Tibial artery (tissue), 4 donors: ENCODE measurements around the gene PDLIM3.
A peak's percentile ranks its signal among the peaks of the same experiment; 100 is the strongest.

Experiments
- DNase-seq, 2 donors: peaks; one replicate each; pipeline ENCODE4 v3.0.0-alpha.2; 2019
- H3K27ac ChIP-seq, 2 donors: fragments of 200-600 bp; sonication (generic) in 1 of 2; 1 replicate in 1 of 2; 2 replicates in 1 of 2; pipeline ENCODE4 v1.5.1; 2018 to 2019; ENCODE audit warnings: mild to moderate bottlenecking in 1 of 2
- H3K27me3 ChIP-seq, 2 donors: fragments of 200-600 bp; sonication (generic) in 1 of 2; one replicate each; pipeline versions ENCODE4 v1.5.1 to v1.6.0; 2016 to 2019
- H3K36me3 ChIP-seq, 3 donors: fragments of 200-600 bp; sonication (generic) in 2 of 3; one replicate each; pipeline ENCODE4 v1.5.1; 2016 to 2019; ENCODE audit warnings: mild to moderate bottlenecking in 2 of 3
- H3K4me1 ChIP-seq, 4 donors: fragments of 200-600 bp; sonication (generic) in 2 of 4; 1 replicate in 3 of 4; 2 replicates in 1 of 4; pipeline ENCODE4 v1.5.1; 2016 to 2019
- H3K4me3 ChIP-seq, 2 donors: fragments of 200-600 bp; sonication (generic) in 1 of 2; 1 replicate in 1 of 2; 2 replicates in 1 of 2; pipeline ENCODE4 v1.5.1; 2018 to 2019; ENCODE audit warnings: mild to moderate bottlenecking in 2 of 2
- H3K9me3 ChIP-seq, 3 donors: fragments of 200-600 bp; sonication (generic) in 1 of 3; one replicate each; pipeline ENCODE4 v1.5.1; 2016 to 2019
- CTCF ChIP-seq, 2 experiments: fragments of 200-600 bp in 1 of 2; fragments of 450-650 bp in 1 of 2; IDR thresholded peaks; one replicate each; pipeline ENCODE4 v1.5.1; 2017 to 2019; ENCODE audit warnings: antibody characterized with exemption in 2 of 2, mild to moderate bottlenecking in 1 of 2, moderate library complexity in 1 of 2
- intact Hi-C: fragments of 100-400 bp; cut with DNase I; formaldehyde crosslinking; loops from one replicate; pipeline ENCODE4 v1.15.0; 2023; ENCODE audit warnings: low total_unique reads

Gene PDLIM3

GRCh38 chr4:185550933-185551332, 15.6 kb upstream of the PDLIM3 start:
- H3K4me1 ChIP-seq: peaks cover 0 to 30% (median 11%) of the 10 kb centered on the region in 4 donors
- no peak overlapping the region for H3K4me3 ChIP-seq
- no peak for TF ChIP-seq CTCF (IDR thresholded peaks at IDR 0.05)
- no peaks in the 10 kb centered on the region for H3K27me3 ChIP-seq
- intact Hi-C loops: no loop called here
- H3K9me3 ChIP-seq: no peaks in the 10 kb centered on the region
- no peak overlapping the region for H3K27ac ChIP-seq
- no peaks in the 10 kb centered on the region for H3K36me3 ChIP-seq
- no peak for DNase-seq

- no peaks in the 10 kb centered on the region for H3K27me3 ChIP-seq
- no peak for TF ChIP-seq CTCF (IDR thresholded peaks at IDR 0.05)
- no peak overlapping the region for H3K4me3 ChIP-seq
- intact Hi-C loops: no loop called here
- H3K27ac ChIP-seq: peak overlapping the region; percentile 27 to 41
- H3K9me3 ChIP-seq: no peaks in the 10 kb centered on the region
- peaks cover 0 to 22% (median 6%) of the 10 kb centered on the region in 4 donors for H3K4me1 ChIP-seq
- no peaks in the 10 kb centered on the region for H3K36me3 ChIP-seq
- DNase-seq: no peak
These were observed 13.9 kb upstream of the PDLIM3 start for GRCh38 chr4:185549095-185549639.

GRCh38 chr4:185548587-185548986, 13.3 kb upstream of the PDLIM3 start:
- Histone ChIP-seq H3K9me3 (no peaks in the 10 kb centered on the region), H3K4me3 (no peak overlapping the region), H3K4me1 (peaks cover 0 to 17% (median 4%) of the 10 kb centered on the region in 4 donors), H3K36me3 (no peaks in the 10 kb centered on the region), H3K27ac (peak overlapping the region; percentile 27 to 41), H3K27me3 (no peaks in the 10 kb centered on the region)
- intact Hi-C loops: no loop called here
- DNase-seq: no peak
- TF ChIP-seq CTCF (IDR thresholded peaks at IDR 0.05): no peak

- intact Hi-C loops: no loop called here
These were observed 11.0 kb upstream of the PDLIM3 start for GRCh38 chr4:185546335-185546734.

GRCh38 chr4:185542626-185543315, 7.5 kb upstream of the PDLIM3 start:
- H3K27ac ChIP-seq: peak overlapping the region; percentile 69 to 77
- H3K9me3 ChIP-seq: no peaks in the 10 kb centered on the region
- no peak overlapping the region for H3K4me3 ChIP-seq
- peak; percentile 56 to 78 for DNase-seq
- TF ChIP-seq CTCF (IDR thresholded peaks at IDR 0.05): no peak
- H3K27me3 ChIP-seq: no peaks in the 10 kb centered on the region
- no peaks in the 10 kb centered on the region for H3K36me3 ChIP-seq
- H3K4me1 ChIP-seq: peaks cover 0 to 32% (median 12%) of the 10 kb centered on the region in 4 donors
- intact Hi-C loops: no loop called here

More at GRCh38 chr4:185546335-185546734, 11.0 kb upstream of the PDLIM3 start:
- no peak overlapping the region for H3K27ac ChIP-seq
- H3K4me3 ChIP-seq: no peak overlapping the region
- H3K9me3 ChIP-seq: no peaks in the 10 kb centered on the region
- no peak for DNase-seq
- H3K36me3 ChIP-seq: no peaks in the 10 kb centered on the region
- no peak for TF ChIP-seq CTCF (IDR thresholded peaks at IDR 0.05)
- H3K4me1 ChIP-seq: peaks cover 0 to 32% (median 9%) of the 10 kb centered on the region in 4 donors
- no peaks in the 10 kb centered on the region for H3K27me3 ChIP-seq
